ENCODE results near the gene BCAR3. TPM values are rescaled to one million over a fixed set of nuclear protein-coding genes. Genes with fewer than 3 reads are reported as not detected.

The BCAR3 gene
- total and polyA plus RNA-seq, 4 donors, result 8.4 to 24.1 (median 16.0) TPM

- ATAC-seq (ENCODE audit: low FRiP score) (no peak), DNase-seq (no peak)
- no peaks in the 10 kb centered on the region for H3K4me1 ChIP-seq (ENCODE audit: control insufficient read depth in 1 of 2, insufficient read depth in 2 of 2, low read length in 2 of 2)
- H3K4me3 ChIP-seq (ENCODE audit: low read length in 2 of 2), result no peak overlapping the region
- no peaks in the 10 kb centered on the region for H3K27me3 ChIP-seq (ENCODE audit: control insufficient read depth in 1 of 2, insufficient read depth in 2 of 2, low read length in 1 of 2)
- no peaks in the 10 kb centered on the region for H3K9me3 ChIP-seq (ENCODE audit: control insufficient read depth, low read length)
- no peak overlapping the region for H3K27ac ChIP-seq (ENCODE audit: low read depth in 1 of 2, low read length in 2 of 2)
- 90 to 91% methylated on average over 3 of the region's 3 CpGs for WGBS, 2 donors
- intact Hi-C loops (cut with DNase I), result loop anchor here (1.0 to 10.0 kb wide), 4 partner anchors 181 to 216 kb away; partner anchors contain the start of gene FNBP1L (in 1 of the 2)
- H3K36me3 ChIP-seq (ENCODE audit: control insufficient read depth in 1 of 2, insufficient read depth in 2 of 2, low read length in 1 of 2), result no peaks in the 10 kb centered on the region
These were observed 53.0 kb downstream of the BCAR3 start for GRCh38 chr1:93628681-93629080.

GRCh38 chr1:93625582-93626327 lies 55.9 kb downstream of the BCAR3 start:
- Histone ChIP-seq H3K4me1 (ENCODE audit: control insufficient read depth in 1 of 2, insufficient read depth in 2 of 2, low read length in 2 of 2) (no peaks in the 10 kb centered on the region), H3K36me3 (ENCODE audit: control insufficient read depth in 1 of 2, insufficient read depth in 2 of 2, low read length in 1 of 2) (no peaks in the 10 kb centered on the region), H3K9me3 (ENCODE audit: control insufficient read depth, low read length) (no peaks in the 10 kb centered on the region), H3K27ac (ENCODE audit: low read depth in 1 of 2, low read length in 2 of 2) (no peak overlapping the region), H3K27me3 (ENCODE audit: control insufficient read depth in 1 of 2, insufficient read depth in 2 of 2, low read length in 1 of 2) (no peaks in the 10 kb centered on the region), H3K4me3 (ENCODE audit: low read length in 2 of 2) (no peak overlapping the region)
- intact Hi-C loops (cut with DNase I), result loop anchor here (5.0 to 10.0 kb wide), 2 partner anchors 178 to 219 kb away; partner anchors contain the start of gene FNBP1L (in 1 of the 2)
- DNase-seq (no peak), ATAC-seq (ENCODE audit: low FRiP score) (no peak)
- 26 to 31% methylated on average over 3 of the region's 3 CpGs for WGBS, 2 donors

GRCh38 chr1:93623875-93624274 lies 57.8 kb downstream of the BCAR3 start:
- Histone ChIP-seq H3K9me3 (ENCODE audit: control insufficient read depth, low read length) (no peaks in the 10 kb centered on the region), H3K4me3 (ENCODE audit: low read length in 2 of 2) (no peak overlapping the region), H3K27ac (ENCODE audit: low read depth in 1 of 2, low read length in 2 of 2) (no peak overlapping the region), H3K27me3 (ENCODE audit: control insufficient read depth in 1 of 2, insufficient read depth in 2 of 2, low read length in 1 of 2) (no peaks in the 10 kb centered on the region), H3K36me3 (ENCODE audit: control insufficient read depth in 1 of 2, insufficient read depth in 2 of 2, low read length in 1 of 2) (no peaks in the 10 kb centered on the region), H3K4me1 (ENCODE audit: control insufficient read depth in 1 of 2, insufficient read depth in 2 of 2, low read length in 2 of 2) (no peaks in the 10 kb centered on the region)
- ATAC-seq (ENCODE audit: low FRiP score) (no peak), DNase-seq (no peak)
- intact Hi-C loops (cut with DNase I), result loop anchor here (10.0 kb wide), 1 partner anchor 221 kb away; no protein-coding TSS in a partner anchor
- WGBS, 2 donors, result 14 to 20% methylated on average over 1 of the region's 1 CpG

- ATAC-seq (ENCODE audit: low FRiP score) (no peak), DNase-seq (no peak)
- no peaks in the 10 kb centered on the region for H3K27me3 ChIP-seq (ENCODE audit: control insufficient read depth in 1 of 2, insufficient read depth in 2 of 2, low read length in 1 of 2)
- H3K4me1 ChIP-seq (ENCODE audit: control insufficient read depth in 1 of 2, insufficient read depth in 2 of 2, low read length in 2 of 2), result no peaks in the 10 kb centered on the region
- no peak overlapping the region for H3K27ac ChIP-seq (ENCODE audit: low read depth in 1 of 2, low read length in 2 of 2)
- H3K36me3 ChIP-seq (ENCODE audit: control insufficient read depth in 1 of 2, insufficient read depth in 2 of 2, low read length in 1 of 2), result no peaks in the 10 kb centered on the region
- H3K9me3 ChIP-seq (ENCODE audit: control insufficient read depth, low read length), result no peaks in the 10 kb centered on the region
- no peak overlapping the region for H3K4me3 ChIP-seq (ENCODE audit: low read length in 2 of 2)
- intact Hi-C loops (cut with DNase I), result loop anchor here (10.0 kb wide), 1 partner anchor 221 kb away; no protein-coding TSS in a partner anchor
These were observed 58.2 kb downstream of the BCAR3 start for GRCh38 chr1:93623436-93623835.

GRCh38 chr1:93621246-93621645 lies 60.4 kb downstream of the BCAR3 start:
- no peak overlapping the region for H3K27ac ChIP-seq (ENCODE audit: low read depth in 1 of 2, low read length in 2 of 2)
- H3K36me3 ChIP-seq (ENCODE audit: control insufficient read depth in 1 of 2, insufficient read depth in 2 of 2, low read length in 1 of 2), result no peaks in the 10 kb centered on the region
- intact Hi-C loops (cut with DNase I), result loop anchor here (10.0 kb wide), 1 partner anchor 224 kb away; no protein-coding TSS in a partner anchor
- H3K9me3 ChIP-seq (ENCODE audit: control insufficient read depth, low read length), result no peaks in the 10 kb centered on the region
- ATAC-seq (ENCODE audit: low FRiP score) (no peak), DNase-seq (no peak)
- peaks cover 0 to 4% of the 10 kb centered on the region in 2 donors for H3K4me1 ChIP-seq (ENCODE audit: control insufficient read depth in 1 of 2, insufficient read depth in 2 of 2, low read length in 2 of 2)
- WGBS, 2 donors, result 96 to 97% methylated on average over 5 of the region's 5 CpGs
- no peak overlapping the region for H3K4me3 ChIP-seq (ENCODE audit: low read length in 2 of 2)
- no peaks in the 10 kb centered on the region for H3K27me3 ChIP-seq (ENCODE audit: control insufficient read depth in 1 of 2, insufficient read depth in 2 of 2, low read length in 1 of 2)

GRCh38 chr1:93620841-93621210 lies 60.8 kb downstream of the BCAR3 start:
- no peak for ATAC-seq (ENCODE audit: low FRiP score)
- no peaks in the 10 kb centered on the region for H3K9me3 ChIP-seq (ENCODE audit: control insufficient read depth, low read length)
- H3K4me3 ChIP-seq (ENCODE audit: low read length in 2 of 2), result no peak overlapping the region
- peaks cover 0 to 5% of the 10 kb centered on the region in 2 donors for H3K4me1 ChIP-seq (ENCODE audit: control insufficient read depth in 1 of 2, insufficient read depth in 2 of 2, low read length in 2 of 2)
- intact Hi-C loops (cut with DNase I), result loop anchor here (10.0 kb wide), 1 partner anchor 224 kb away; no protein-coding TSS in a partner anchor
- WGBS, 2 donors, result 94% methylated on average over 4 of the region's 4 CpGs
- H3K27me3 ChIP-seq (ENCODE audit: control insufficient read depth in 1 of 2, insufficient read depth in 2 of 2, low read length in 1 of 2), result no peaks in the 10 kb centered on the region
- no peak for DNase-seq
- H3K27ac ChIP-seq (ENCODE audit: low read depth in 1 of 2, low read length in 2 of 2), result no peak overlapping the region
- H3K36me3 ChIP-seq (ENCODE audit: control insufficient read depth in 1 of 2, insufficient read depth in 2 of 2, low read length in 1 of 2), result no peaks in the 10 kb centered on the region

GRCh38 chr1:93620172-93620840 lies 61.3 kb downstream of the BCAR3 start:
- Histone ChIP-seq H3K27me3 (ENCODE audit: control insufficient read depth in 1 of 2, insufficient read depth in 2 of 2, low read length in 1 of 2) (no peaks in the 10 kb centered on the region), H3K9me3 (ENCODE audit: control insufficient read depth, low read length) (no peaks in the 10 kb centered on the region), H3K4me3 (ENCODE audit: low read length in 2 of 2) (no peak overlapping the region), H3K4me1 (ENCODE audit: control insufficient read depth in 1 of 2, insufficient read depth in 2 of 2, low read length in 2 of 2) (peaks cover 0 to 5% of the 10 kb centered on the region in 2 donors), H3K36me3 (ENCODE audit: control insufficient read depth in 1 of 2, insufficient read depth in 2 of 2, low read length in 1 of 2) (no peaks in the 10 kb centered on the region), H3K27ac (ENCODE audit: low read depth in 1 of 2, low read length in 2 of 2) (no peak overlapping the region)
- intact Hi-C loops (cut with DNase I), result loop anchor here (10.0 kb wide), 1 partner anchor 224 kb away; no protein-coding TSS in a partner anchor
- ATAC-seq (ENCODE audit: low FRiP score) (no peak), DNase-seq (no peak)
- 89 to 94% methylated on average over 3 of the region's 3 CpGs for WGBS, 2 donors

GRCh38 chr1:93619507-93620171 lies 62.0 kb downstream of the BCAR3 start:
- WGBS, 2 donors, result 89 to 92% methylated on average over 11 of the region's 11 CpGs

More at GRCh38 chr1:93619507-93620171, 62.0 kb downstream of the BCAR3 start:
- no peak overlapping the region for H3K27ac ChIP-seq (ENCODE audit: low read depth in 1 of 2, low read length in 2 of 2)
- ATAC-seq (ENCODE audit: low FRiP score) (no peak), DNase-seq (no peak)
- H3K4me1 ChIP-seq (ENCODE audit: control insufficient read depth in 1 of 2, insufficient read depth in 2 of 2, low read length in 2 of 2), result peaks cover 0 to 5% of the 10 kb centered on the region in 2 donors
- H3K36me3 ChIP-seq (ENCODE audit: control insufficient read depth in 1 of 2, insufficient read depth in 2 of 2, low read length in 1 of 2), result no peaks in the 10 kb centered on the region
- no peaks in the 10 kb centered on the region for H3K27me3 ChIP-seq (ENCODE audit: control insufficient read depth in 1 of 2, insufficient read depth in 2 of 2, low read length in 1 of 2)
- H3K9me3 ChIP-seq (ENCODE audit: control insufficient read depth, low read length), result no peaks in the 10 kb centered on the region
- intact Hi-C loops (cut with DNase I), result loop anchor here (10.0 kb wide), 2 partner anchors 225 to 275 kb away; partner anchors contain the start of gene DR1 (in 1 of the 2)
- H3K4me3 ChIP-seq (ENCODE audit: low read length in 2 of 2), result no peak overlapping the region
